ENCODE measurements around the gene IFI35.
"Not testable (repeated sequence)": the region's sequence is repeated elsewhere in the genome, so short reads cannot be mapped to it uniquely, and the experiment has no call there.

The IFI35 gene

DNA sequence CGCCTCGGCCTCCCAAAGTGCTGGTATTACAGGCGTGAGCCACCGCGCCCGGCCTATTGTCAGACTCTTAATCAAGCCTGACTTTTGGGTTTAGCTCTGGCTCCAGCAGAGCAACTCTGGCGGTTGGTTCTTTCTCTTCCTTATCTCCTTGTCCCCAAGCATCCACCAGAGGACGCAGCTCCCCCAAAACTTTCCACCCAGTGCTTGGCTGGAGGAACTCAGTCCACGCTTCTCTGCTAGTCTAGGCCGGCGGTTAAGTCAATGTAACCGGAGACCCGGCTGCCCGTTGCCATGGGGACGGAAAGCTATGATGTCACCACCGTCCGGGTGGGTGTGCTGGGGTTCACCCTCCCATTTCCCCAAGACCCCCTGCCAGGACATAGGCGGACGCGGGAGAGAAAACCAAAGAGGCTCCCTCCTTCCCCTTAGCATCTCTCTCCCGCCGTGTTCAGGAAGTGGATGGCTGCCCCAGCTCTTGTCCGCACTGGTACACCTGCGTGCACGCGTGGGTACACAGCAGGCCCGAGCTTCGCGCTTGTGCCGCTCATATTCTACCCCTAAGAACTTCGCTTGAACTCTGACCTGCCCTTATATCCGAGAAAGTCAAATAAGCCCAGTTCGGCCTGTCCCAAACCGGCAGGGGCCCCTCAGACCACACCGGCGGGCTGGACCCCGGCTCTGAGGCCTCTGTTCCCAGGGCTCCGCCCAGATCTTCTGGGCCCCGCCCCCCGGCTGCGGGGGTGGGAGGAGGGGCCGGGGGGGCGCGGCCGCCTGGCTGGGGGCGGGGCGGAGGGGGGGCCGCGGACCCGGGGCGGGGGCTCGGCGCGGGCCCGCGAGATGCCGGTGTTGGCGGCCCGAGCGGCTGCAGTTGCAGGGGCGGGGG lies 18.1 kb downstream of the IFI35 start, which contains the start of gene RND2:
Gene RND2, plus strand, starts transcription at position 825 of the 883 bp plus-strand sequence. CDS start 117 bp downstream, outside the sequence.
- DNase-seq (ENCODE audit: low read depth in 2 of 2) = peak; percentile 71

DNA sequence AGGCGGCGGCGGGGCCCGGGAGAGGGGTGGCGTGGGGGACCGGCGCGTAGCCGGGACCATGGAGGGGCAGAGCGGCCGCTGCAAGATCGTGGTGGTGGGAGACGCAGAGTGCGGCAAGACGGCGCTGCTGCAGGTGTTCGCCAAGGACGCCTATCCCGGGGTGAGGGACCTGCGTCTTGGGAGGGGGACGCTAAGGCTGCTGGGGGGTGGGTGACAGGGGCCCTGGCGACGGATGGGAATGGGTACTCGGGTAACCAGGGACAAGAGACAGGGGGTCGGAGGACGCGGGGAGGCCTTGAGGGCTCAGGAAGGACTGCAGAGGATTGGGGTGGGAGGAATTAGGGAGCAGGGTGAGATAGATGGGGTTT lies 18.7 kb downstream of the IFI35 start:
- no peak for DNase-seq (ENCODE audit: low read depth in 2 of 2)

DNA sequence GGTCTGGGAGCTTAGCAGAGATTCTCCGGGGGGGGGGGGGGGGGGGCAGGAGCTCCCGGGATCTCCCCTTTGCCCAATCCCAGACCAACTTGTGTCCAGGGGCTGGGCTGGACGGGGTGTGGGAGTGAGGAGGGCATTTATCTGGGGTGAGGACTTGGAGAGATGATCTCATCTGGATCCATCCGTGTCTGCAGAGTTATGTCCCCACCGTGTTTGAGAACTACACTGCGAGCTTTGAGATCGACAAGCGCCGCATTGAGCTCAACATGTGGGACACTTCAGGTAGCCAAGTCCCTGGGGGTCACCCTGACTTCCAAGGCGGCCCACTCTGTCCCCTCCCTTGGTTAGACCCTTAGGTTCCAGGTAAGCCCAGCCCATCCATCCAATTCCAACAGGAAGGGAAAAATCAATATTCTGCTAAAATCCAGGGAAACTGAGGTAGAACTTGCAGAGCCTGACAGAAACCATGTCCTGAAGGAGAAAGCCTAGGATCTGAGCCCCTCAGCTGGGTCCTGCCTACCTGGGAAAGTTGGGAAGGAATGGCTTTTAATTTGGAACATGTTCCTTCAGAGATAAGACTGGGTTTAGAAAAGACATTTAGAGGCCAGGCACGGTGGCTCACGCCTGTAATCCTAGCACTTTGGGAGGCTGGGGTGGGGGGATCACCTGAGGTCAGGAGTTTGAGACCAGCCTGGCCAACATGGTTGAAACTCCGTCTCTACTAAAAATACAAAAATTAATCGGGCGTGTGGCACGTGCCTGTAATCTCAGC lies 19.4 kb downstream of the IFI35 start:
- DNase-seq (ENCODE audit: low read depth in 2 of 2) = no peak

DNA sequence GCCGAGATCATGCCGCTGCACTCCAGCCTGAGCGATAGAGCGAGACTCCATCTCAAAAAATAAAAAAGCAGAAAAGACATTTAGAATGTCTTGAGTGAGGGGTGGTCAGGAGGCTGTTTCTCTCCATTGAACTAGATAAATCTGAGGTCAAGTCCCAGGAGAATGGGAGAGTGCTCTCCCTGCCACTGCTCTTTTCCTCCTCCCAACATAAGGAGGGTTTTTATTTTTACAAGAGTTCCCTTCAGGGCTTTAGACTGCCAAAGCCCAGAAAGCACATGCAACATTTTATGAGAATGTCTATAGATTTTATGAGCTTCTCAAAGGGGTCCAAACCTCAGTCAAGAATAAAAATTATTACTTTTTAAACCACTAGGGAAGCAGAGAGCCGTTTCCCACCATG lies 20.0 kb downstream of the IFI35 start:
- no peak for DNase-seq (ENCODE audit: low read depth in 2 of 2)

DNA sequence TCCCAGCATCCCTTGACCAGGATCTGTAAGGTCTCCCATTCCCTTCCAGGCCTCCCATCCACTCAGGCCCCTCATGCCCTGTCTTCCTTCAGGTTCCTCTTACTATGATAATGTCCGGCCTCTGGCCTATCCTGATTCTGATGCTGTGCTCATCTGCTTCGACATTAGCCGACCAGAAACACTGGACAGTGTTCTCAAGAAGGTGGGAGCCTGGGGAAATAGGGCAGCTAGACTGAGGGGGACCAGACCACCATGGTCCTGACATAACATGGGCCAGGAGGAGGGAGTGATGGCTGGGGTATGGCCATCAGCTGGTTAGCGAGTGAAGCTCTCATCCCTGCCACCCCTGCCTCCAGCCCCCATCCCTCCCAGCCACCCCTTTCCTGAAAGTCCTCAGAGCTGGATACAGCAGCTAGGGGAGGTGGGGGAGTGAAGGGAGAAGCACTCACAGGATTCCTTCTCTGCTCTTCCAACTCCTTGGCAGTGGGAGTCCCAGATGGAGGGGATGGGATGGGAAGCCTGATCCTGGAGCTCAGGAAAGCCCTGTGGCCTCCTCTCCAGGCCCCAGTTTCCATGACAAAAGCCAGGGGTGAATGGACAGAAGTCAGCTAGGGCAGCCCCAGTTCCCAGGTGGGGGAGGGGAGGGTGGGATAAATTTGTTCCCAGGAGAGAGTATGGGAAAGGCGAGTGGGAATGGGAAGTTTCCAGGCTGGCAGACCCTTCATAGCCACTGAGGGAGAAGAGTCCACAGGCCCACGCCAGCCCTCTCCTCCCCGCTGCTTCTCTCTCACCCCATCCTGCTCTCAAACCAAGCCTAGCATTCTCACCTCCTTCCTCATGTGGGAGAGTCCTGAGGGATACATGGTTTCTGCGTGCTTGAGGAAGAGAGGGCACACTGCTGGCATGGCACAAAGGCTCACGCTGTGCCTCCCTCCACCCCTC lies 20.8 kb downstream of the IFI35 start:
- no peak for DNase-seq (ENCODE audit: low read depth in 2 of 2)

DNA sequence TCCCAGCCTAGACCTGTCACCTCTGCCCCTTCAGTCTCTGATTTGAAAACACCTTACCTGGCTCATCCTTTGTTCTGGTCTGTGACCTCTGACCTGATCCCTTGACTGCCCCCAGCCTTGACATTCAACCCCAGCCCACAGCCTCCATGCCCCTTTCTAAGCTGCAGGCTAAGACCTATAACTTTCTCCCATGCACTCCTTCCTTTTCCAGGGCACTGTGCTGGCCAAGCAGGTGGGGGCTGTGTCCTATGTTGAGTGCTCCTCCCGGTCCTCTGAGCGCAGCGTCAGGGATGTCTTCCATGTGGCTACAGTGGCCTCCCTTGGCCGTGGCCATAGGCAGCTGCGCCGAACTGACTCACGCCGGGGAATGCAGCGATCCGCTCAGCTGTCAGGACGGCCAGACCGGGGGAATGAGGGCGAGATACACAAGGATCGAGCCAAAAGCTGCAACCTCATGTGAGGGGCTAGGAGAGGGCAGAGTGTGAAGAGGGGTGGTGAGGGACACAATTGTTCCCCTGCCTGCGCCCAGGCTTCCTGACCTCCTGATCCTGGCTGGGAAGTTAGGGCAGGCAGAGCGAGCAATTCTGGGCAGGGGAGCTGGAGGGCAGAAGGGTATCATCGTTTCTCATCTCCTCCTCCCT lies 21.8 kb downstream of the IFI35 start:
- DNase-seq (ENCODE audit: low read depth in 2 of 2) = no peak

DNA sequence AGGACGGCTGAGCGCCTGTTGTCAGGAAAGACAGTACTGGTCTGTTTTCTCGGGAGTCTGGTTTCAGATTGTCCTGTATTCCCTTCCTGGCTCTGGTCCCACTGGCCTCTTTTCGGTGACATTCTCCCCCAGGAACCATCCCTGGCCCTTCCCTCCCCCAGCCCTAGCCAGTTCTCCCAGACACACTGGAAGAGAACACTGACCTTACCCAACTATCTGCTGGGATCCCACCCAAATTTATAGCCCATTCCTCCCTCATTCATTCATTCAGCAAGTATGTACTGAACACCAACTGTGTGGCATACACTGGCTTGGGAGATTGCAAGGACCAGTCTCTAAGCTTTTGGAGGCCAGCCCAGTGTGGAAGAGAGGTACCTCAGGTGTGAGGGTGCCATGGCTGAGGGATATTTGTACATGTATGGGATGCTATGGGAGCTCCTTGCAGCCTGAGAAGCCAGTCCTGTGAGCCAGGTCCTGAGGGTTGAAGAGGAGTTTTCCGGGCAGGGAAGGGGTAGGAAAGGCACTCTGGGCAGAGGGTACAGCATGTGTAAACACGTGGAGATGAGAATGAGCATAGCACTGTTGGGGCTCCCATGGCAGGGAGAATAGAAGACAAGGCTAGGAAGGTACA lies 23.7 kb downstream of the IFI35 start:
- no peak for DNase-seq (ENCODE audit: low read depth in 2 of 2)

DNA sequence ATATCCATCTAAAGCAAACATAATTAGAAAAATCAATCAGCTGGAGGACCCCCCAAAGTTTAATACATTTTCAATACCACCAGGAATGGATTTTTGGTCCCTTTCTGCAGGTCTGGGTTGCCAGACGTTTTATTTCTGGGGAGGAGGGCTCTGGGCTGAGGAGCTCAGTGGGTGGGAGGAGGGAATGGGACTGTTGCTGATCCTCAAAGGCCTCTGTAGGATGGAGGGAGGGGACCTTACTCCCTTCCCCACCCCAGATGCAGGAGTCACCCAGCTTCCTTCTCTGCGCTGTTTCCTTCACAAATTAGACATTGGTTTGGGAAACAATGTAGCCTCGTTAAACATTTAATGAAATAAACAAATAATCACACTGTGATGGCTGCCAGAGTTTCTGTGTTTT lies 25.1 kb downstream of the IFI35 start:
- no peak for DNase-seq (ENCODE audit: low read depth in 2 of 2)

DNA sequence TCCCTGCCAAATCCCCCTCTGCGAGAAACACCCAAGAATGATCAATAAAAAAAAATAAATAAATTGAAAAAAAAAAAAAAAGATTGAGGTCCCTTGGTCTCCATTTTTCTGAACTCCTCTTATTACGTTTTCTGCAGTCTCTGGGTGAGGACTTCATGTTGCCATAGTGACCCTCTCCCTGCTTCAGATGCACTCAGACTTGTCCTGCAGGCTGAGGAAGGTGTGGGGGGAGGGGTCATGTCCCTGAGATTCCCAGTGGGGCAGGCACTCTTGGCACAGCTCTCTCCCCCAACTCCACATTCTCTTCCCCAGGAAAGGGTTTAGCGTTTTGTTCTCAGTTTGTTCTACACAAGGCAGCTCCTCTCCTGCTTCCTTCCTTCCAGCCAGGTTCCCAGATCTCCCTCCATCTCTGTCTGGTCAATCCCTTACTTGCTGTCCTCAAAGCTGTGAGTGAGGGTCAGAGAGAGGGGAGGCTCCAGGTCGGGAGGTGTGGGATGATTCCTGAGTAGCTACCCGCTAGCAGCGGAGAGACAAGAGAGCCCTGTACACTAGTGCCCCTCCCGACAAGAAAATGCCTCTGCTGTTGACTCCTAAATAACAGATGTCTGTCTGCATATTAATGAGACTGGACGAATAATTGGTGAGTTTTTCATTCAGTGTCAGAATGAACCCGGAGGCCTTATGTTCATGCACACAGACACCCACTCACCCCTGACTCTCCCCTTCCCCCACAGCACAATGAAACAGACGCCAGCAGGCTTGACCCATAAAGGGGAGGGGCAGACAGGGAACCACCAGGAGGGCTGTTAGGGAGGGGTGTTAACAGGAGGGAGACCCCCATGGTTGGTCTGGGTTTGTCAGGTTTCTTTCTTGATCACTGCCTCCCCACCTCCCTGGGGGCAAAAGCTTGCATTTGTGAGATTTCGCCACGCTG lies 27.6 kb downstream of the IFI35 start:
- DNase-seq (ENCODE audit: low read depth in 2 of 2) = no peak

DNA sequence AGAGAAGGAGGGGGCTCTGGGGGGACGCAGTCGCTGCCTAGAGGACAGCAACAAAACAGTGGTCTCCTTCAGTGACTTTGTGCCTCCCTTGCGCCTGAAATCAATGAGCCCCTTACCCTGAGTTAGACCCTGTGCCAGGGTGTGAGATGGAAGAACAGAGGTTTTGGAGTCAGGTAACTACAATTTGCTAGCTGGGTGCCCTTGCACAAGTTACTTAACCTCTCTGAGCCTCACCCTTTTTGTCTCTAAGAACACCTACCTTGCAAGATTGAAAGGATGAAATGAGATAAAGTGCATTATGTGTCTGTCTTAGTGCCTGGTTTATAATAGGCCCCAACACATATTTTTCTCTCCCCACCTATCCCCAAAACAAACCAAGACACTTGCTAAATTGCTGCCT lies 28.3 kb downstream of the IFI35 start:
- no peak for DNase-seq (ENCODE audit: low read depth in 2 of 2)

DNA sequence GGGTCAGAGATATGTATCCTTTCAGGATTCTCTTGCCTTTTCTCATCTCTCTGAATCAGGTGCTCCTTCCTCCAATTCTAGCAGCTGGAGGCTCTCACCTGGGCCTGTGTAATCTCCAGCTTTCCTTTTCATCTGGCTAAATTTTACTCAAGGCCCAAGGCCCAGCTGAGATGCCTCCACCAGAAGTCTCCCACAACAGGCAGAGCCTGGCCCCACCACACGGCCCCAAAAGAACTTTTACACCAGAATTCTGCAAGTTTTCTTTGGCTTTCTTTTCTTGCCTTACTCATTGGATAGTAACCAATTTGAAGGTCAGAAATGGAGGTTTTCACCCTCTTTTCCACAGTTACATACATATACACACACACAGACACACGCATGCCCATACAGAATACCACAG lies 33.1 kb downstream of the IFI35 start:
- no peak for DNase-seq (ENCODE audit: low read depth in 2 of 2)

DNA sequence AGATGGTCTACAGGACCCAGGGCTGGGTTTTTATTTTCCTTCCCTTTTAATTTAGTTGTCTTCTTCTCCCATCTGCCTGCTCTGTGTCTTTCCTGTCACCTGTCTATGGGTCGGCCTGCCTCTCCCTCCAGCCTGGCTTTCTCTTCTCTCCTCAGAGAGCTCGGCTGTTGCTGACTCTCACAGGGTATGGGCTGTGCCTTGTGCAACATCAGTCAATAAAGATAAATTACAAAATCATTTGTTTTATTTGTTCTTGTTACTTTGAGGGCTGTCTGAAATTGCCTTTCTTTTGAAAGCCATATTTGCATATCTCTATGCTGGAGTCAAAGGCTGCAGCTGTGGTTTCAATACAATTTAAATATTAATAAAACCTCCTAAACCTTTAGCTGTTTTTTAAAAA lies 34.1 kb downstream of the IFI35 start:
- no peak for DNase-seq (ENCODE audit: low read depth in 2 of 2)

DNA sequence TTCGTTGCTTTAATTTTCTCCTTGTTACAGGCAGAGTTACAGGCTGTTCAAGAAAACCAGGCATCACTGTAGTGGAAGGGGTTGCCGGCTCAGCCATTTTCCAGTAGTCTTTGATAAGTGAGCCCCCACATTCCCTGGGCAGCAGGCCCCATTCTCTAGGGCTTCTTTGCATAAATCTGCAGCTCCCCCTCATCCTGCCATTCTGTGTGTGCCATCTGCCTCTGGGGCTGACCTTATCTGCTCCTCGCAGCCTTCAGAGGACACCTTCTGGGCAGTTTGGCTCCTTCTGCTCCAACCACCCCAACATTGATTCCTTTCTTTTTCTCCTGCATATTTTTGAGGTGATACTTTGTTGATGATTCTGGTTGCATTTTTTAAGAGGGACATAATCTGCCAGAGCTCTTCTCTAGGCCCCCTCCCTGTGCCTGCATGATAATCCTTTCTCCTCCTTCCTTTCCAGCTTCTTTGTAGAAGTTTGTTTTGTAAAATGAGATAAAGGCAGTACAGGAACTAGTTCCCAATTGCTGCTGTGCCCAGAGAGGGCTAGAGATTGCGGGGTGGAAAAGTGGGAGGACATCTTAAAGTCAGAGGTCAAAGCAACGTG lies 35.5 kb downstream of the IFI35 start:
- no peak for DNase-seq (ENCODE audit: low read depth in 2 of 2)

DNA sequence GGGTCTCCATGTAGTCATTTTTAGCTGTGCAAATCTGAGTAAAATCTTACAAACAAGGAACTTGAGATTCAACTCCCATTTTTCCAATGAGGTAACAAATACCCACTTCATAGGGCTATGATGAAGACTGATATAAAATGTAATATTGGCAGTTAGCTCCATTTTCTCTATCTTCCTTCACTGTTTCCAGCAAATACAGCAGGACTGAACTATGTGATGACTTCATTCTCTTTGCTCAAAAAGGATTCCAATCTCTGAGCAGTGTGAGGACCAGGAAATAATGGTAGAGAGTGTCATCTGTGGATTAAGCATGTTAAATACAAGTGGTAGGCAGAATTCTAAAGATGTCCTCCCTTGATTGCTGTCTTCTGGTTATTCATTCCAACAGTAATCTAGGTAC lies 36.7 kb downstream of the IFI35 start:
- DNase-seq (ENCODE audit: low read depth in 2 of 2) = no peak

DNA sequence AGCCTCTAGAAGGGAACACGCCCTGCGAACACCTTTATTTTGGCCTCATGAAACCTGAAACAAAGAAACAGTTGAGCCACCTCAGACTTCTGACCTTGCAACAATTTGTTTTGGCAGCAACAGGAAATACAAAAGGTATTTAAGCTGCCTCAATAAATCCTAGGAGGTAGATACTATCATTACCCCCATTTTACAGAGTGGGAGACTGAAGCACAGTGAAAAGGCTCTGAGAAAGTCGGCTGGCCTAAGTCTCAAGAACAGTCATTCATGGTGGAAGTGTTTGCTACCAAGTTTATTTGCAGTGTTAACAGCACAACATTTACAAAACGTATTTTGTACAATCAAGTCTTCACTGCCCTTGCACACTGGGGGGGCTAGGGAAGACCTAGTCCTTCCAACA lies 37.4 kb downstream of the IFI35 start:
- DNase-seq (ENCODE audit: low read depth in 2 of 2) = no peak

DNA sequence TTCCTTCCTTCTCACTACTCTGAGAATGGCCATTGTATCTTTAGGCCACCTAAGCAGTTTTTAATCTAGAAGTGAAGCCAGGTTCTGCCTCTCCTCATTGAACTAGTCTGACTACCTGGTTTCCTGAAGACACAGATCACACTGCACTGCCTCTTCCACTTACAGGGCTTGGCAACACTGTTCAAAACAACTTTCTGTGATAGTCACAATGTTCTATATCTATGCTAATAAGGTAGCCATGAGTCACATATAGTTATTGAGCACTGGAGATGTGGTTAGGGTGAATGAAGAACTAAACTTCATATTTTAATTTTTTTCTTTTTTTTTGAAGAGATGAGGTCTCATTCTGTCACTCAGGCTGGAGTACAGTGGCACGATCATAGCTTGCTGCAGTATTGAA lies 45.4 kb downstream of the IFI35 start:
- DNase-seq (ENCODE audit: low read depth in 2 of 2) = no peak

DNA sequence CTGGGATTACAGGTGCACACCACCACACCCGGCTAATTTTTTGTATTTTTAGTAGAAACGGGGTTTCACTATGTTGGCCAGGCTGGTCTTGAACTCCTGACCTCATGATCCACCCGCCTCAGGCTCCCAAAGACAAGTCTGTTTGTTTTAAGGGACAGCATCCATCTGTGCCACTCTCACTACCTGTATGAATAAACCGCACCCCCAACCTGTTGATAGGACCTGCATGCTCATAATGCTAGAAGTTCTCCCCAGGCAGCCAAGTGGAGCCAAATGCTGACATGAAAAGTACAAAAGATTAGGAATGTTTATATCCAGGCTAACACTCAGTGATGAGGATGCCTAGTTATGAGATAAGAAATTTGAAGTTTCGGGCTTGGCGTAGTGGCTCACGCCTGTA lies 46.4 kb downstream of the IFI35 start:
- not testable (repeated sequence) for DNase-seq (ENCODE audit: low read depth in 2 of 2)

DNA sequence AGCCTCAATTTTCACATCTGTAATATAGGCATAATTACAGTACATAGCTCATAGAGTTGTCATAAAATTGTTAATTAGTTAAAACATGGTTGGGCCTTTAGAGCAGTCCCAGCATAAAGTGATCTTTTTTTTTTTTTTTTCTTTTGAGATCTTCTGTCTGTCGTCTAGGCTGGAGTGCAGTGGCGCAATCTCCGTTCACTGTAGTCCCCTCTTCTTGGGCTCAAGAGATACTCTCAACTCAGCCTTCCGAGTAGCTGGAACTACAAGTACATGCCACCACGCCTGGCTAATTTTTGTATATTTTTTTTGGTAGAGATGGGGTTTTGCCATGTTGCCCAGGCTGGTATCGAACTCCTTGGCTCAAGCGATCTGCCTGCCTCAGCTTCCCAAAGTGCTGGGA lies 49.5 kb downstream of the IFI35 start:
- DNase-seq (ENCODE audit: low read depth in 2 of 2) = no peak

DNA sequence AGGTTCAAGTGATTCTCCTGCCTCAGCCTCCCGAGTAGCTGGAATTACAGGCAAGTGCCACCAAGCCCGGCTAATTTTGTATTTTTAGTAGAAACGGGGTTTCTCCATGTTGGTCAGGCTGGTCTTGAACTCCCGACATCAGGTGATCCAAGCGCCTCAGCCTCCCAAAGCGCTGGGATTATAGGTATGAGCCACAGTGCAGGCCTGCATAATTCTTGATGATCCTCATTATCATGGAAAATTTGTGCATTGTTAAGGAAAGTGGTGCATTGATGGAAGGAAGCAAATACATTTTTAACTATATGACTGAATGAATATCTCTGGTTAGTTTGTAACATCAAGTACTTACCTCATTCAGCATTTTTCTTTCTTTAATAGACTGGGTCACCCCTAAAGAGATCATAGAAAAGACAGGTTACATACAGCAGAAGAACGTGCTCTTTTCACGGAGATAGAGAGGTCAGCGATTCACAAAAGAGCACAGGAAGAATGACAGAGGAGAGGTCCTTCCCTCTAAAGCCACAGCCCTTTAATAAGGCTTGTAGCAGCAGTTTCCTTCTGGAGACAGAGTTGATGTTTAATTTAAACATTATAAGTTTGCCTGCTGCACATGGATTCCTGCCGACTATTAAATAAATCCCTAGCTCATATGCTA lies 56.5 kb downstream of the IFI35 start:
- no peak for DNase-seq (ENCODE audit: low read depth in 2 of 2)

Measured in stimulated activated CD4-positive, alpha-beta T cell treated with anti-CD3 and anti-CD28 coated beads, Interleukin-1b, Interleukin-23, amount 100 ng/mL, for 4 hours (primary cell).